ENCODE data around the gene COX7C.

GRCh38 chr5:86665984-86666760 lies 48.4 kb downstream of the COX7C start:
- TF ChIP-seq POLR2AphosphoS5 (IDR thresholded peaks at IDR 0.05; ENCODE audit: low read depth), result 0 out of 2 replicates have a peak, but pooled peaks have one; percentile 32
- TF ChIP-seq, protein P1, sequence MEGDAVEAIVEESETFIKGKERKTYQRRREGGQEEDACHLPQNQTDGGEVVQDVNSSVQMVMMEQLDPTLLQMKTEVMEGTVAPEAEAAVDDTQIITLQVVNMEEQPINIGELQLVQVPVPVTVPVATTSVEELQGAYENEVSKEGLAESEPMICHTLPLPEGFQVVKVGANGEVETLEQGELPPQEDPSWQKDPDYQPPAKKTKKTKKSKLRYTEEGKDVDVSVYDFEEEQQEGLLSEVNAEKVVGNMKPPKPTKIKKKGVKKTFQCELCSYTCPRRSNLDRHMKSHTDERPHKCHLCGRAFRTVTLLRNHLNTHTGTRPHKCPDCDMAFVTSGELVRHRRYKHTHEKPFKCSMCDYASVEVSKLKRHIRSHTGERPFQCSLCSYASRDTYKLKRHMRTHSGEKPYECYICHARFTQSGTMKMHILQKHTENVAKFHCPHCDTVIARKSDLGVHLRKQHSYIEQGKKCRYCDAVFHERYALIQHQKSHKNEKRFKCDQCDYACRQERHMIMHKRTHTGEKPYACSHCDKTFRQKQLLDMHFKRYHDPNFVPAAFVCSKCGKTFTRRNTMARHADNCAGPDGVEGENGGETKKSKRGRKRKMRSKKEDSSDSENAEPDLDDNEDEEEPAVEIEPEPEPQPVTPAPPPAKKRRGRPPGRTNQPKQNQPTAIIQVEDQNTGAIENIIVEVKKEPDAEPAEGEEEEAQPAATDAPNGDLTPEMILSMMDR (conservative IDR thresholded peaks at IDR 0.05; ENCODE audit: low read depth in 2 of 2), result no peak
- TF ChIP-seq EZH2phosphoT487 (IDR thresholded peaks at IDR 0.05; ENCODE audit: unreplicated experiment), result no peak
- no peak for TF ChIP-seq EZH2 (IDR thresholded peaks at IDR 0.05; ENCODE audit: low read depth, unreplicated experiment)
- no peak for TF ChIP-seq CREB1 (CRISPR knock-in tag; IDR thresholded peaks at IDR 0.05; ENCODE audit: low read depth)
- TF ChIP-seq, protein P2, sequence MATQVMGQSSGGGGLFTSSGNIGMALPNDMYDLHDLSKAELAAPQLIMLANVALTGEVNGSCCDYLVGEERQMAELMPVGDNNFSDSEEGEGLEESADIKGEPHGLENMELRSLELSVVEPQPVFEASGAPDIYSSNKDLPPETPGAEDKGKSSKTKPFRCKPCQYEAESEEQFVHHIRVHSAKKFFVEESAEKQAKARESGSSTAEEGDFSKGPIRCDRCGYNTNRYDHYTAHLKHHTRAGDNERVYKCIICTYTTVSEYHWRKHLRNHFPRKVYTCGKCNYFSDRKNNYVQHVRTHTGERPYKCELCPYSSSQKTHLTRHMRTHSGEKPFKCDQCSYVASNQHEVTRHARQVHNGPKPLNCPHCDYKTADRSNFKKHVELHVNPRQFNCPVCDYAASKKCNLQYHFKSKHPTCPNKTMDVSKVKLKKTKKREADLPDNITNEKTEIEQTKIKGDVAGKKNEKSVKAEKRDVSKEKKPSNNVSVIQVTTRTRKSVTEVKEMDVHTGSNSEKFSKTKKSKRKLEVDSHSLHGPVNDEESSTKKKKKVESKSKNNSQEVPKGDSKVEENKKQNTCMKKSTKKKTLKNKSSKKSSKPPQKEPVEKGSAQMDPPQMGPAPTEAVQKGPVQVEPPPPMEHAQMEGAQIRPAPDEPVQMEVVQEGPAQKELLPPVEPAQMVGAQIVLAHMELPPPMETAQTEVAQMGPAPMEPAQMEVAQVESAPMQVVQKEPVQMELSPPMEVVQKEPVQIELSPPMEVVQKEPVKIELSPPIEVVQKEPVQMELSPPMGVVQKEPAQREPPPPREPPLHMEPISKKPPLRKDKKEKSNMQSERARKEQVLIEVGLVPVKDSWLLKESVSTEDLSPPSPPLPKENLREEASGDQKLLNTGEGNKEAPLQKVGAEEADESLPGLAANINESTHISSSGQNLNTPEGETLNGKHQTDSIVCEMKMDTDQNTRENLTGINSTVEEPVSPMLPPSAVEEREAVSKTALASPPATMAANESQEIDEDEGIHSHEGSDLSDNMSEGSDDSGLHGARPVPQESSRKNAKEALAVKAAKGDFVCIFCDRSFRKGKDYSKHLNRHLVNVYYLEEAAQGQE (IDR thresholded peaks at IDR 0.05; ENCODE audit: unreplicated experiment), result no peak
- TF ChIP-seq JUNB (IDR thresholded peaks at IDR 0.05; ENCODE audit: unreplicated experiment), result no peak
